T-cell (primary cell): ENCODE data around the gene S100A5. TPM values are rescaled to one million over a fixed set of nuclear protein-coding genes. Genes with fewer than 3 reads are reported as not detected.
"Not testable (repeated sequence)": the region's sequence is repeated elsewhere in the genome, so short reads cannot be mapped to it uniquely, and the experiment has no call there.

Source experiments
- ATAC-seq, 4 experiments: fragments of 200-7000 bp in 3 of 4; fragments of 150-1000 bp in 1 of 4; cut with Tn5 transposase; replicated peaks in 1 of 4; 1 replicate in 3 of 4; 2 replicates in 1 of 4; pipeline ENCODE4 v1.10.0; 2021; ENCODE audit warnings: moderate library complexity in 3 of 4, mild to moderate bottlenecking in 2 of 4, moderate number of reproducible peaks in 1 of 4
- CTCF ChIA-PET, 2 donors: fragments of 300-600 bp; sonication (Branson Sonifier 250); formaldehyde crosslinking; loops; one replicate each; lab custom pipeline; 2022; ENCODE audit warnings: antibody characterized with exemption in 2 of 2; lab: Charles Lee
- POLR2A ChIA-PET, 2 donors: fragments of 300-600 bp; sonication (Branson Sonifier 250); formaldehyde crosslinking; loops; one replicate each; lab custom pipeline; 2022; ENCODE audit warnings: antibody characterized with exemption in 2 of 2; lab: Charles Lee
- DNase-seq, 35 experiments: peaks; one replicate each; pipeline versions ENCODE4 v3.0.0 to v3.0.0-alpha.2; 2013 to 2023
- H3K27ac ChIP-seq: one replicate; pipeline ENCODE4 v1.5.1; 2013; ENCODE audit warnings: low read length
- H3K27me3 ChIP-seq, 2 experiments: replicated peaks in 1 of 2; 1 replicate in 1 of 2; 2 replicates in 1 of 2; pipeline versions ENCODE4 v1.6.1 to v1.7.0; 2013; ENCODE audit warnings: low read length in 1 of 2, mixed read lengths in 1 of 2; ENCODE audit not compliant: control insufficient read depth in 2 of 2, insufficient read depth in 2 of 2; ENCODE audit errors: extremely low read depth in 1 of 2
- H3K36me3 ChIP-seq, 2 donors: 1 replicate in 1 of 2; 2 replicates in 1 of 2; pipeline versions ENCODE4 v1.6.1 to v1.7.0; 2013; ENCODE audit warnings: low read length in 1 of 2; ENCODE audit not compliant: control insufficient read depth in 2 of 2, insufficient read depth in 1 of 2; ENCODE audit errors: extremely low read depth in 1 of 2
- H3K4me1 ChIP-seq, 2 experiments: 1 replicate in 1 of 2; 2 replicates in 1 of 2; pipeline versions ENCODE4 v1.6.1 to v1.7.0; 2013; ENCODE audit warnings: low read length in 2 of 2, mixed read lengths in 1 of 2; ENCODE audit not compliant: insufficient read depth in 2 of 2, control insufficient read depth in 1 of 2; ENCODE audit errors: extremely low read depth in 1 of 2
- H3K4me3 ChIP-seq, 2 donors: 1 replicate in 1 of 2; 2 replicates in 1 of 2; pipeline versions ENCODE4 v1.5.1 to v1.7.0; 2013; ENCODE audit warnings: mild to moderate bottlenecking in 2 of 2, low read length in 1 of 2, moderate library complexity in 1 of 2; ENCODE audit not compliant: control insufficient read depth in 1 of 2; ENCODE audit errors: extremely low read depth in 1 of 2
- H3K9me3 ChIP-seq: 2 replicates; pipeline ENCODE4 v1.7.0; 2013
- H3K27ac Mint-ChIP-seq, 2 donors: one replicate each; pipeline ENCODE4 v1.8.0; 2020 to 2021; ENCODE audit warnings: mild to moderate bottlenecking in 2 of 2, mixed read lengths in 2 of 2
- H3K27me3 Mint-ChIP-seq, 2 donors: one replicate each; pipeline ENCODE4 v1.8.0; 2021 to 2022; ENCODE audit warnings: mixed read lengths in 2 of 2
- H3K36me3 Mint-ChIP-seq: one replicate; pipeline ENCODE4 v1.8.0; 2021; ENCODE audit warnings: mixed read lengths
- H3K4me1 Mint-ChIP-seq, 3 donors: one replicate each; pipeline ENCODE4 v1.8.0; 2020 to 2022; ENCODE audit warnings: mixed read lengths in 3 of 3, mild to moderate bottlenecking in 1 of 3
- H3K4me3 Mint-ChIP-seq, 3 donors: one replicate each; pipeline ENCODE4 v1.8.0; 2020 to 2022; ENCODE audit warnings: mild to moderate bottlenecking in 3 of 3, mixed read lengths in 3 of 3, moderate library complexity in 3 of 3
- H3K9me3 Mint-ChIP-seq, 3 donors: one replicate each; pipeline ENCODE4 v1.8.0; 2020 to 2022; ENCODE audit warnings: mixed read lengths in 3 of 3
- WGBS: methylation state at CpG from one replicate; pipeline ENCODE4 v1.1.5; 2013; ENCODE audit warnings: missing lambda C conversion rate; ENCODE audit not compliant: insufficient coverage; 5-methylcytosine and 5-hydroxymethylcytosine counted together
- total RNA-seq, 35 experiments: library from RNA in 6 of 35; stranded (reverse) in 6 of 35; fragments of 120-200 nt in 1 of 35; gene quantifications; one replicate each; pipeline versions ENCODE4 v1.2.1 to v1.2.4 and lab custom pipeline; 2013 to 2026

S100A5 gene
- total RNA-seq, 5 donors from 2014 or later (not counting 1 experiment from before 2014, with no cell fraction given): 0.36 to 1.6 (median 1.2) TPM; not detected in 1

GRCh38 chr1:153577138-153577537, 36.4 kb upstream of the S100A5 start:
- H3K4me1 Mint-ChIP-seq: peaks cover 0 to 9% (median 7%) of the 10 kb centered on the region in 3 donors
- POLR2A ChIA-PET: no interaction called here

DNA sequence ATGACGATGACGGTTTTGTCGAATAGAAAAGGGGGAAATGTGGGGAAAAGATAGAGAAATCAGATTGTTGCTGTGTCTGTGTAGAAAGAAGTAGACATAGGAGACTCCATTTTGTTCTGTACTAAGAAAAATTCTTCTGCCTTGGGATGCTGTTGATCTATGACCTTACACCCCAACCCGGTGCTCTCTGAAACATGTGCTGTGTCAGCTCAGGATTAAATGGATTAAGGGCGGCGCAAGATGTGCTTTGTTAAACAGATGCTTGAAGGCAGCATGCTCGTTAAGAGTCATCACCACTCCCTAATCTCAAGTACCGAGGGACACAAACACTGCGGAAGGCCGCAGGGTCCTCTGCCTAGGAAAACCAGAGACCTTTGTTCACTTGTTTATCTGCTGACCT, 34.8 kb upstream of the S100A5 start:
- H3K27ac Mint-ChIP-seq, DNase-seq, H3K36me3 Mint-ChIP-seq, H3K4me3 ChIP-seq, H3K4me1 ChIP-seq, H3K9me3 Mint-ChIP-seq, POLR2A ChIA-PET, H3K36me3 ChIP-seq, H3K27ac ChIP-seq, H3K9me3 ChIP-seq, H3K4me1 Mint-ChIP-seq, ATAC-seq, CTCF ChIA-PET, H3K4me3 Mint-ChIP-seq: not testable (repeated sequence)
- H3K27me3 Mint-ChIP-seq: peaks cover 24 to 29% of the 10 kb centered on the region in 2 donors
- no CpG with 5 or more reads among the region's 10 CpGs for WGBS
- H3K27me3 ChIP-seq: peaks cover 0 to 22% of the 10 kb centered on the region in 2 experiments

More at GRCh38 chr1:153577138-153577537, 36.4 kb upstream of the S100A5 start:
- H3K27me3 Mint-ChIP-seq: peaks cover 21 to 29% of the 10 kb centered on the region in 2 donors
- DNase-seq (no peak), ATAC-seq (no peak)
- peaks cover 0 to 28% of the 10 kb centered on the region in 2 experiments for H3K27me3 ChIP-seq
- H3K4me3 ChIP-seq: no peak overlapping the region
- H3K4me3 Mint-ChIP-seq: no peak overlapping the region
- no peaks in the 10 kb centered on the region for H3K9me3 Mint-ChIP-seq
- H3K27ac Mint-ChIP-seq: no peak overlapping the region
- CTCF ChIA-PET: no interaction called here
- WGBS: 70% methylated on average over 2 of the region's 4 CpGs
- no peaks in the 10 kb centered on the region for H3K36me3 Mint-ChIP-seq
- no peaks in the 10 kb centered on the region for H3K36me3 ChIP-seq
- no peak overlapping the region for H3K27ac ChIP-seq
- no peaks in the 10 kb centered on the region for H3K4me1 ChIP-seq
- no peaks in the 10 kb centered on the region for H3K9me3 ChIP-seq

GRCh38 chr1:153575081-153575491, 34.4 kb upstream of the S100A5 start:
- H3K9me3 Mint-ChIP-seq, H3K9me3 ChIP-seq, DNase-seq, H3K36me3 ChIP-seq, H3K27ac Mint-ChIP-seq, CTCF ChIA-PET, POLR2A ChIA-PET, H3K27ac ChIP-seq, H3K4me1 ChIP-seq, H3K4me1 Mint-ChIP-seq, ATAC-seq, H3K36me3 Mint-ChIP-seq, H3K4me3 Mint-ChIP-seq, H3K4me3 ChIP-seq: not testable (repeated sequence)
- 90% methylated on average over 17 of the region's 35 CpGs for whole genome bisulfite sequencing
- peaks cover 0 to 22% of the 10 kb centered on the region in 2 experiments for H3K27me3 ChIP-seq
- peaks cover 24 to 29% of the 10 kb centered on the region in 2 donors for H3K27me3 Mint-ChIP-seq

- WGBS: no CpG with 5 or more reads among the region's 3 CpGs
- DNase-seq: no peak
- Histone ChIP-seq H3K4me1 (peaks cover 0 to 6% of the 10 kb centered on the region in 2 experiments), H3K9me3 (no peaks in the 10 kb centered on the region), H3K27ac (no peak overlapping the region), H3K27me3 (peaks cover 0 to 26% of the 10 kb centered on the region in 2 experiments), H3K4me3 (no peak overlapping the region), H3K36me3 (no peaks in the 10 kb centered on the region)
- Mint-ChIP-seq H3K36me3 (no peaks in the 10 kb centered on the region), H3K27ac (no peak overlapping the region), H3K27me3 (peaks cover 13 to 18% of the 10 kb centered on the region in 2 donors), H3K9me3 (no peaks in the 10 kb centered on the region), H3K4me3 (no peak overlapping the region), H3K4me1 (peaks cover 6 to 18% (median 14%) of the 10 kb centered on the region in 3 donors)
- no peak for ATAC-seq
- CTCF ChIA-PET: interaction anchor here (1.7 to 2.2 kb wide), 2 partner anchors 42 to 63 kb away, joined by 6 to 13 read pairs; no protein-coding TSS in a partner anchor
- POLR2A ChIA-PET: interaction anchor here in 1 of 2 donors (0.7 kb wide), 1 partner anchor 17 kb away, joined by 8 read pairs; no protein-coding TSS in a partner anchor
Measured at GRCh38 chr1:153573351-153573750, 32.6 kb upstream of the S100A5 start.

DNA sequence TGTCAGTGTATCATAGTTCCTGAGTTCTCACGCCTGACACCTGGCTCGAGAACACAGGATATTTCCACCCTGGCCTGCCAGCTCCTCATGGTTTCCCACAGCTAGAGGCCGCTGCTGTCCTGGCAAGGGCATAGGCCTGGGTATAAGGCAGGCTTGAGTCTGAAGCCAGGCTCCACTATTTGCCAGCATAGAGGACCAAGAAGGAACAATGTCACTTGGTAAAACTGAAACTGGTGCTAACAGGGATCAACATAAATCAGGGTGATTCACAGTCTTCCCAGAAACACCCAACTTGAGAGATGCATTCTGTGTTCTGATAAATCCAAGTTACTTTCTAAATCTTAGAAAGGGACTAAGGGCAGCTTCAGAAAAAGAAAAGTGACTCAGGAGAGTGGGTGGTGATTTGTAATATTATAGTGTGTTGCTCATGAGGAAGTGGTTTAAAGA, 31.9 kb upstream of the S100A5 start:
- Mint-ChIP-seq H3K27ac (peak overlapping the region; percentile 34 to 43), H3K9me3 (no peaks in the 10 kb centered on the region), H3K27me3 (peaks cover 5 to 10% of the 10 kb centered on the region in 2 donors), H3K4me3 (no peak overlapping the region), H3K4me1 (peaks cover 12 to 24% (median 22%) of the 10 kb centered on the region in 3 donors), H3K36me3 (no peaks in the 10 kb centered on the region)
- no peaks in the 10 kb centered on the region for H3K36me3 ChIP-seq
- no peak overlapping the region for H3K4me3 ChIP-seq
- H3K4me1 ChIP-seq: peaks cover 0 to 13% of the 10 kb centered on the region in 2 experiments
- DNase-seq: peak in 30 of 35 experiments; percentile 12 to 60 (median 34)
- H3K9me3 ChIP-seq: no peaks in the 10 kb centered on the region
- WGBS: 27% methylated on average over 3 of the region's 3 CpGs
- peaks cover 0 to 22% of the 10 kb centered on the region in 2 experiments for H3K27me3 ChIP-seq
- no peak overlapping the region for H3K27ac ChIP-seq
- ChIA-PET POLR2A (no interaction called here), CTCF (interaction anchor here (1.2 to 2.2 kb wide), 8 partner anchors 14 to 178 kb away, joined by 3 to 13 read pairs (median 4); partner anchors contain the start of gene S100A6 (in 1 of the 2))
- peak; percentile 68 to 87 (median 76) for ATAC-seq

DNA sequence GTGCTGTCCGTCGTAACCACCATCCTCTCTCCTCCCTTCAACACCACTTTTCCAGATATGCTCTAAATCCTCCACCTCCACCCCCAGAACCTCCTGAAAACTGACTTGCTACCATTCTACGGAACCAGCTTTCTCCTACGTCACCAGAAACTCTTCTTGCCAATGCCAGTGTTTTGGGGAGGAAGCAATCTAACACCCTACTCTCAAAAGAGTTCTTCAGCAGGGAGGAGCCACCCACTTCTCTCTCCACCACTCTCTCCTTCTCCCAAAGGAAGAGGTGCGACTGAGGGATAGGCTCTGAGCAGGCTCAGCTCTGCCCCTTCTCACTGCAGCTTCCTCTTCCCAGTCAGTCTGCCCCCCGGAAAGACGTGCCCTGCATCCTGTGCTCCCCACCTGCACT, 31.0 kb upstream of the S100A5 start:
- Histone ChIP-seq H3K36me3 (no peaks in the 10 kb centered on the region), H3K9me3 (no peaks in the 10 kb centered on the region), H3K4me3 (no peak overlapping the region), H3K27ac (no peak overlapping the region), H3K27me3 (peaks cover 0 to 13% of the 10 kb centered on the region in 2 experiments), H3K4me1 (peaks cover 2 to 22% of the 10 kb centered on the region in 2 experiments)
- 94% methylated on average over 2 of the region's 7 CpGs for WGBS
- CTCF ChIA-PET: interaction anchor here (0.8 to 4.3 kb wide), 10 partner anchors 32 to 179 kb away, joined by 3 to 27 read pairs (median 6); partner anchors contain the start of gene S100A6 (in 1 of the 2)
- no peaks in the 10 kb centered on the region for H3K36me3 Mint-ChIP-seq
- DNase-seq (no peak), ATAC-seq (no peak)
- POLR2A ChIA-PET: interaction anchor here in 1 of 2 donors (0.7 kb wide), 1 partner anchor 1187 kb away, joined by 6 read pairs; no protein-coding TSS in a partner anchor
- peaks cover 16 to 31% (median 28%) of the 10 kb centered on the region in 3 donors for H3K4me1 Mint-ChIP-seq
- H3K27me3 Mint-ChIP-seq: peaks cover 2 to 3% of the 10 kb centered on the region in 2 donors
- no peak overlapping the region for H3K4me3 Mint-ChIP-seq
- no peak overlapping the region for H3K27ac Mint-ChIP-seq
- no peaks in the 10 kb centered on the region for H3K9me3 Mint-ChIP-seq
